T-helper 17 cell (primary cell): ENCODE results near the gene GPR142. TPM values are rescaled to one million over a fixed set of nuclear protein-coding genes. Genes with fewer than 3 reads are reported as not detected.

Experiments used
- ATAC-seq: fragments of 150-1000 bp; cut with Tn5 transposase; 2 replicates; pipeline ENCODE4 v1.10.0; 2021; ENCODE audit warnings: mild to moderate bottlenecking, moderate library complexity
- DNase-seq, 3 donors: peaks; one replicate each; pipeline versions ENCODE4 v3.0.0 to v3.0.0-alpha.2; 2020 to 2021
- H3K9me3 ChIP-seq: one replicate; pipeline ENCODE4 v1.7.0; 2013; ENCODE audit warnings: low read length, mild to moderate bottlenecking; ENCODE audit not compliant: control insufficient read depth, poor library complexity, severe bottlenecking
- H3K27ac Mint-ChIP-seq: one replicate; pipeline ENCODE4 v1.8.0; 2022; ENCODE audit warnings: mild to moderate bottlenecking, moderate library complexity, mixed read lengths
- H3K27me3 Mint-ChIP-seq: one replicate; pipeline ENCODE4 v1.8.0; 2022; ENCODE audit warnings: mixed read lengths
- H3K36me3 Mint-ChIP-seq: one replicate; pipeline ENCODE4 v1.8.0; 2022; ENCODE audit warnings: low read depth, mixed read lengths
- H3K4me1 Mint-ChIP-seq: one replicate; pipeline ENCODE4 v1.8.0; 2022; ENCODE audit warnings: mild to moderate bottlenecking, mixed read lengths
- H3K4me3 Mint-ChIP-seq: one replicate; pipeline ENCODE4 v1.8.0; 2022; ENCODE audit warnings: mild to moderate bottlenecking, moderate library complexity, mixed read lengths
- total RNA-seq, 4 donors: library from RNA in 2 of 4; stranded (reverse) in 2 of 4; gene quantifications; one replicate each; pipeline ENCODE4 v1.2.3 and lab custom pipeline; 2022 to 2026

GPR142 gene
- total RNA-seq, 2 donors from 2014 or later, result not detected

DNA sequence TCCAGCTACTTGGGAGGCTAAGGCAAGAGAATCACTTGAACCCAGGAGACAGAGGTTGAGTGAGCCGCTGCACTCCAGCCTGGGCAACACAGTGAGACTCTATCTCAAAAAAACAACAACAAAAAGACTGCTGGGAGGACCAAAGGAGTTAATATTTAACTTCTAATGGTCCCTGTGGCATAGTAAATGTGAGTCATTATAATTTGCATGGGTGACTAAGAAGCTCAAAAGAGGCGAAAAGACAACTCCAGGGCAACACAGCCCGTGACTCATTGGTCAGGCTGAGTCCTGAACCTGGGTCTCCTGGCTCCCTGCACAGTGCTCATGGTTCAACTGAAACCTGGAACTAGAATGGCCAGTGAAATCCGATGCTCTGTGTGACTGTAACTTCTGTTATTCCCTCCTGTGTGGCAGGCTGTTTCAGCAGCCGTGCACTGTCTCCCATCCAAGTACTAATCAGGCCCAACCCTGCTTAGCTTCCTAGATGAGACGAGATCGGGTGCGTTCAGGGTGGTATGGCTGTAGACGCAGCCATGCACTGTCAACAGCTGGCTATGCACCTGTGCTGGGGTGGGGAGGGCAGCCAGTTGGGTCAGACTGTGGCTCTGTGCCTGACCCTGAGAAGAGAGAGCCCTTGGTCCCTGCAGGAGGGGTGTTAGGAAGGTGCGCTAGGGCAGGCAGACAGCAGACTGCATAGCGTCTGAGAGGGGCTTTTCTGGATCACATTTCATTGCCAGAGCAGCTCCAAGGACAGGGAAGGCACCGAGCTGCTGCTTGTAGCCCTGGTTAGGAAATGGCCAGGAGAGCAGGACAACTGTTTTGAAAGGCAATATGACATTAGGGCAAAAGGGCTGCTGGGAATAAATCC, 50.1 kb downstream of the GPR142 start:
- H3K4me1 Mint-ChIP-seq, result peaks cover 4% of the 10 kb centered on the region
- H3K36me3 Mint-ChIP-seq, result no peaks in the 10 kb centered on the region
- no peaks in the 10 kb centered on the region for H3K9me3 ChIP-seq
- no peak overlapping the region for H3K4me3 Mint-ChIP-seq
- H3K27me3 Mint-ChIP-seq, result peaks cover 47% of the 10 kb centered on the region
- DNase-seq (no peak), ATAC-seq (no peak)
- no peak overlapping the region for H3K27ac Mint-ChIP-seq

GRCh38 chr17:74419928-74420411, 52.7 kb downstream of the GPR142 start:
- no peak overlapping the region for H3K27ac Mint-ChIP-seq
- H3K4me3 Mint-ChIP-seq, result no peak overlapping the region
- no peaks in the 10 kb centered on the region for H3K36me3 Mint-ChIP-seq
- peaks cover 4% of the 10 kb centered on the region for H3K4me1 Mint-ChIP-seq
- peaks cover 51% of the 10 kb centered on the region for H3K27me3 Mint-ChIP-seq
- ATAC-seq, result no peak
- no peak for DNase-seq
- no peaks in the 10 kb centered on the region for H3K9me3 ChIP-seq

Other genes starting within 250 kb of the GPR142 start
- 1,000 to 10,000 TPM; 1,542 to 1,684 TPM for gene RPL38, start 163.8 kb upstream of the GPR142 start, total RNA-seq
- gene TTYH2, start 153.9 kb upstream of the GPR142 start, total RNA-seq, result 10 to 100 TPM; 19.8 to 23.2 TPM
- 1 to 10 TPM; 4.1 to 4.2 TPM for gene DNAI2, start 93.3 kb upstream of the GPR142 start, total RNA-seq
- 1 to 10 TPM; 2.3 to 2.8 TPM for gene KIF19, start 41.3 kb upstream of the GPR142 start, total RNA-seq
- gene BTBD17, start 5.6 kb upstream of the GPR142 start, total RNA-seq, result not detected
- under 1 TPM in 1 of 2 donors, not detected in 1; 0.18 TPM for gene GPRC5C, start 64.6 kb downstream of the GPR142 start, total RNA-seq
- 1 to 10 TPM; 2.4 to 9.6 TPM for gene CD300A, start 99.1 kb downstream of the GPR142 start, total RNA-seq
- gene CD300LB, start 164.0 kb downstream of the GPR142 start, total RNA-seq, result 1 to 10 TPM in 1 of 2 donors, under 1 TPM in 1; 0.34 to 1.4 TPM
- gene CD300C, start 178.6 kb downstream of the GPR142 start, total RNA-seq, result 1 to 10 TPM in 1 of 2 donors, under 1 TPM in 1; 0.37 to 1.2 TPM
- gene CD300H, start 200.0 kb downstream of the GPR142 start, total RNA-seq, result not detected
- not detected for gene CD300LD, start 224.8 kb downstream of the GPR142 start, total RNA-seq